H1 (cell line): ENCODE data around the gene DEAF1. TPM values are rescaled to one million over a fixed set of nuclear protein-coding genes. Genes with fewer than 3 reads are reported as not detected.

Source experiments
- ASH2L ChIP-seq: fragments of 200-600, 300-600 bp; sonication (generic); IDR thresholded peaks from one replicate; pipeline ENCODE4 v1.7.1; 2017; ENCODE audit warnings: low read length
- CBX5 ChIP-seq: fragments of 300-800, 300-1000 bp; sonication (generic); IDR thresholded peaks from 2 replicates; pipeline ENCODE4 v1.7.1; 2016; ENCODE audit warnings: antibody characterized with exemption, low read length, low read depth
- CBX8 ChIP-seq: fragments of 300-800, 300-1000 bp; sonication (generic); IDR thresholded peaks from 2 replicates; pipeline ENCODE4 v1.7.1; 2016; ENCODE audit warnings: low read depth, low read length, borderline replicate concordance
- E2F6 ChIP-seq: IDR thresholded peaks from 2 replicates; pipeline ENCODE4 v1.6.1; 2012; ENCODE audit warnings: inconsistent platforms
- EP300 ChIP-seq, 2 experiments: IDR thresholded peaks; 1 replicate in 1 of 2; 2 replicates in 1 of 2; pipeline ENCODE4 v1.6.1; 2011 to 2012; ENCODE audit warnings: low read depth in 2 of 2, low read length in 2 of 2, mild to moderate bottlenecking in 2 of 2, borderline replicate concordance in 1 of 2, inconsistent platforms in 1 of 2, moderate library complexity in 1 of 2
- EZH2 ChIP-seq: fragments of 200-600 bp; sonication (generic); IDR thresholded peaks from 2 replicates; pipeline ENCODE4 v1.7.1; 2012; ENCODE audit warnings: low read depth, mild to moderate bottlenecking, moderate library complexity, low read length, inconsistent platforms; ENCODE audit not compliant: severe bottlenecking
- HDAC6 ChIP-seq: IDR thresholded peaks from one replicate; pipeline ENCODE4 v1.7.1; 2012; ENCODE audit warnings: low read depth, mild to moderate bottlenecking, inconsistent platforms, low read length, moderate library complexity
- JUN ChIP-seq: IDR thresholded peaks from 2 replicates; pipeline ENCODE4 v1.6.1; 2011; ENCODE audit warnings: low read depth, mild to moderate bottlenecking, improper control_type of control experiment, low read length
- PHF8 ChIP-seq: fragments of 200-600 bp; sonication (generic); conservative IDR thresholded peaks from 2 replicates; pipeline ENCODE4 v1.7.1; 2012; ENCODE audit warnings: low read depth, mild to moderate bottlenecking, inconsistent platforms, low read length, moderate library complexity
- POU5F1 ChIP-seq: IDR thresholded peaks from 2 replicates; pipeline ENCODE4 v1.6.1; 2011; ENCODE audit warnings: low read depth, mild to moderate bottlenecking, low read length, moderate library complexity
- RXRA ChIP-seq: IDR thresholded peaks from 2 replicates; pipeline ENCODE4 v1.6.1; 2011; ENCODE audit warnings: low read depth, mild to moderate bottlenecking, low read length, moderate library complexity; ENCODE audit not compliant: insufficient read depth
- SAP30 ChIP-seq: fragments of 300-600 bp; sonication (generic); IDR thresholded peaks from 2 replicates; pipeline ENCODE4 v1.7.1; 2012; ENCODE audit warnings: low read length, moderate library complexity, mild to moderate bottlenecking, inconsistent platforms; ENCODE audit not compliant: insufficient read depth, insufficient replicate concordance
- SIN3A ChIP-seq, 2 experiments: IDR thresholded peaks in 1 of 2; conservative IDR thresholded peaks in 1 of 2; 2 replicates each; pipeline ENCODE4 v1.6.1; 2011 to 2012; ENCODE audit warnings: low read length in 2 of 2, improper control_type of control experiment in 1 of 2, low read depth in 1 of 2, mild to moderate bottlenecking in 1 of 2
- SIX5 ChIP-seq: IDR thresholded peaks from 2 replicates; pipeline ENCODE4 v1.6.1; 2011; ENCODE audit warnings: mild to moderate bottlenecking, low read depth, low read length
- TBP ChIP-seq: IDR thresholded peaks from 2 replicates; pipeline ENCODE4 v1.6.1; 2011; ENCODE audit warnings: low read depth, low read length, improper control_type of control experiment
- polyA plus RNA-seq, 7 experiments: library from polyadenylated mRNA; depleted of rRNA in 3 of 7; stranded (reverse) in 5 of 7; unstranded in 2 of 7; fragments of >200 nt in 5 of 7; fragments of 200-250 nt in 2 of 7; gene quantifications; 1 replicate in 5 of 7; 2 replicates in 1 of 7; 4 replicates in 1 of 7; pipeline versions ENCODE4 v1.2.1 to v1.2.3, GENCODE V29; 2011 to 2013; ENCODE audit warnings: missing spikeins in 2 of 7, mixed read lengths in 2 of 7
- total RNA-seq: library from RNA; stranded (reverse); fragmentation: NEBNext Ultra II Directional; extraction: Animal tissue kit (Norgen Biotek cat#: 25700); gene quantifications from 2 replicates; pipeline ENCODE4 v1.2.1, GENCODE V29; 2021
- TF ChIP-seq, protein P1 (sequence below), 3 experiments: IDR thresholded peaks; 1 replicate in 2 of 3; 2 replicates in 1 of 3; pipeline versions ENCODE4 v1.5.1 to v1.6.1; 2011; ENCODE audit warnings: low read length in 3 of 3, mild to moderate bottlenecking in 3 of 3, inconsistent platforms in 2 of 3, low read depth in 1 of 3, moderate library complexity in 1 of 3; ENCODE audit not compliant: insufficient read depth in 1 of 3; ENCODE audit errors: control extremely low read depth in 1 of 3
- TF ChIP-seq, protein P2 (sequence below): IDR thresholded peaks from 2 replicates; pipeline ENCODE4 v1.6.1; 2012; ENCODE audit warnings: low read length, inconsistent platforms

Gene DEAF1
- total and polyA plus RNA-seq, 2 of the 8 experiments (the other 6 are each of a cell fraction or from before 2014, with no cell fraction given), result 47.3 to 58.4 TPM

DNA sequence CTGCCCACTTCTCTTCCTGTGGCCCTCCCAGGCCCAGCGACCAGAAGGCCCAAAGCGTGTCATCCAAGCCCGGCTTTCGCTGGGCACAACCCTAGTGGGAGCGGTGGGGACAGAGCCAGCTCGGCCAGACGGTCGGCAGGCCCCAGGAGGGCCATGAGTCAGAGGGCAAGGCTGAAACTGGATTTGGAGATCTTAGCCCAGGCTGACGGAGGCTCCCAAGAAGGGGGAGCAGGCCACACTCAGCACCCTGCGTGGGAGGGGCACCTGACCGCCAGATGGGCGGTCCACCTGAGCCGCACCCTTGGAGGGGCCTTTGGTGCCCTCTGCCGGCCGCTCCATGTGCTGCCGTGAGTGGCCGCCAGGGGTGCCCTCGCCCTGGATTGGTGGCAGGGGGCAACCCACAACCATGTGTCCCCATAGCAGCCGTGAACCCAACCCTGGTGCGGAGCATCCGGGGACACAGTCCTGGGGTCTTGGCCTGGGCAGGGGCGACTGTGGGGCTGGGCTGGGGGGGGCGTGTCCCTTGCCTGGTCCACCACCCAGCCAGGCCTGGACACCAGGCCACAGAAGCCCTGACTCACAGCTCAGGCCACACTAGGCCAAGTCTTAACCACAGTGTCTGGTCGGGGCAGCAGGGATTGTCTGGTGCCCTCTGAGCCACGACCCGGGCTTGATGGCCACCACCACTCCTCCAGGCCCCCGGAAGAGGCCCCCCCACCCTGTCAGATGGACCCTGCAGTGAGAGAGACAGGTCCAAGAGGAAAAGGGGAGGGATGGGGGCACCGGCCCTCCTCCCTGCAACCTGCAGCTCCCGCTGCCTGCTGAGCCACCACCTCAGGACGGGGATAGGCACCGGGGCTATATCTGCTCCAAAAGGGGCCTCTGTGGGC is 33.1 kb upstream of the DEAF1 start (continued):
- TF ChIP-seq POU5F1 (no peak), CBX8 (no peak), HDAC6 (no peak), EZH2 (no peak), RXRA (no peak), SIN3A (conservative IDR thresholded peaks at IDR 0.05 in 1 of 2, IDR thresholded peaks at IDR 0.05 in 1 of 2; ENCODE audit: low read depth in 1 of 2, low read length in 2 of 2) (peak in 1 of 2 experiments; percentile 74; a peak in 1 of 4 replicates), SIX5 (no peak), PHF8 (no peak), EP300 (IDR thresholded peaks at IDR 0.05; ENCODE audit: borderline replicate concordance in 1 of 2, low read depth in 2 of 2, low read length in 2 of 2) (no peak), TBP (no peak), ASH2L (no peak), CBX5 (no peak), SAP30 (no peak), E2F6 (peak; percentile 36; the same call in 1 of the 2 replicates), JUN (no peak)
- TF ChIP-seq, protein P1, sequence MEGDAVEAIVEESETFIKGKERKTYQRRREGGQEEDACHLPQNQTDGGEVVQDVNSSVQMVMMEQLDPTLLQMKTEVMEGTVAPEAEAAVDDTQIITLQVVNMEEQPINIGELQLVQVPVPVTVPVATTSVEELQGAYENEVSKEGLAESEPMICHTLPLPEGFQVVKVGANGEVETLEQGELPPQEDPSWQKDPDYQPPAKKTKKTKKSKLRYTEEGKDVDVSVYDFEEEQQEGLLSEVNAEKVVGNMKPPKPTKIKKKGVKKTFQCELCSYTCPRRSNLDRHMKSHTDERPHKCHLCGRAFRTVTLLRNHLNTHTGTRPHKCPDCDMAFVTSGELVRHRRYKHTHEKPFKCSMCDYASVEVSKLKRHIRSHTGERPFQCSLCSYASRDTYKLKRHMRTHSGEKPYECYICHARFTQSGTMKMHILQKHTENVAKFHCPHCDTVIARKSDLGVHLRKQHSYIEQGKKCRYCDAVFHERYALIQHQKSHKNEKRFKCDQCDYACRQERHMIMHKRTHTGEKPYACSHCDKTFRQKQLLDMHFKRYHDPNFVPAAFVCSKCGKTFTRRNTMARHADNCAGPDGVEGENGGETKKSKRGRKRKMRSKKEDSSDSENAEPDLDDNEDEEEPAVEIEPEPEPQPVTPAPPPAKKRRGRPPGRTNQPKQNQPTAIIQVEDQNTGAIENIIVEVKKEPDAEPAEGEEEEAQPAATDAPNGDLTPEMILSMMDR (IDR thresholded peaks at IDR 0.05; ENCODE audit: control extremely low read depth in 1 of 3, insufficient read depth in 1 of 3, low read depth in 1 of 3, low read length in 3 of 3), result peak in 2 of 3 experiments; percentile 98 to 100; a peak in 3 of 4 replicates
- TF ChIP-seq, protein P2, sequence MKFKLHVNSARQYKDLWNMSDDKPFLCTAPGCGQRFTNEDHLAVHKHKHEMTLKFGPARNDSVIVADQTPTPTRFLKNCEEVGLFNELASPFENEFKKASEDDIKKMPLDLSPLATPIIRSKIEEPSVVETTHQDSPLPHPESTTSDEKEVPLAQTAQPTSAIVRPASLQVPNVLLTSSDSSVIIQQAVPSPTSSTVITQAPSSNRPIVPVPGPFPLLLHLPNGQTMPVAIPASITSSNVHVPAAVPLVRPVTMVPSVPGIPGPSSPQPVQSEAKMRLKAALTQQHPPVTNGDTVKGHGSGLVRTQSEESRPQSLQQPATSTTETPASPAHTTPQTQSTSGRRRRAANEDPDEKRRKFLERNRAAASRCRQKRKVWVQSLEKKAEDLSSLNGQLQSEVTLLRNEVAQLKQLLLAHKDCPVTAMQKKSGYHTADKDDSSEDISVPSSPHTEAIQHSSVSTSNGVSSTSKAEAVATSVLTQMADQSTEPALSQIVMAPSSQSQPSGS, result no peak
